Neural cell (in vitro differentiated cells): ENCODE data around the gene HERC2. TPM values are rescaled to one million over a fixed set of nuclear protein-coding genes. Genes with fewer than 3 reads are reported as not detected.

ENCODE experiments used
- H2AFZ ChIP-seq: fragments of 200-600, 300-800 bp; sonication (generic), shearing (Covaris generic); 2 replicates; pipeline ENCODE4 v1.6.0; 2014; ENCODE audit warnings: low read depth, mild to moderate bottlenecking, antibody characterized with exemption, low read length, moderate library complexity
- H3F3A ChIP-seq: fragments of 200-600 bp; shearing (Covaris generic); 2 replicates; pipeline ENCODE4 v1.6.1; 2016; ENCODE audit warnings: mild to moderate bottlenecking, moderate library complexity, mixed read lengths, antibody characterized with exemption, low read length; ENCODE audit not compliant: insufficient read depth, poor library complexity, severe bottlenecking
- H3K27ac ChIP-seq: fragments of 200-600, 300-800 bp; sonication (generic), shearing (Covaris generic); 2 replicates; pipeline ENCODE4 v1.5.1; 2014; ENCODE audit warnings: mild to moderate bottlenecking, low read length, moderate library complexity
- H3K27me3 ChIP-seq: fragments of 300-800, 200-600 bp; sonication (generic), shearing (Covaris generic); 2 replicates; pipeline ENCODE4 v1.6.0; 2014; ENCODE audit warnings: mild to moderate bottlenecking, low read depth, low read length, moderate library complexity; ENCODE audit not compliant: insufficient read depth
- H3K36me3 ChIP-seq: fragments of 300-800, 200-600 bp; sonication (generic), shearing (Covaris generic); 2 replicates; pipeline ENCODE4 v1.5.1; 2014; ENCODE audit warnings: mild to moderate bottlenecking, antibody characterized with exemption, low read length, moderate library complexity; ENCODE audit not compliant: insufficient read depth
- H3K4me2 ChIP-seq: fragments of 300-800, 200-600 bp; sonication (generic), shearing (Covaris generic); 2 replicates; pipeline ENCODE4 v1.6.0; 2014; ENCODE audit warnings: mild to moderate bottlenecking, low read length
- H3K4me3 ChIP-seq: fragments of 300-800, 200-600 bp; sonication (generic), shearing (Covaris generic); 2 replicates; pipeline ENCODE4 v1.5.1; 2014; ENCODE audit warnings: mild to moderate bottlenecking, low read length, moderate library complexity
- H3K79me2 ChIP-seq: fragments of 200-600 bp; shearing (Covaris generic); replicated peaks from 2 replicates; pipeline ENCODE4 v1.6.0; 2014; ENCODE audit warnings: mild to moderate bottlenecking, low read length, moderate library complexity; ENCODE audit not compliant: insufficient read depth
- H3K9ac ChIP-seq: fragments of 300-800, 200-600 bp; sonication (generic), shearing (Covaris generic); 2 replicates; pipeline ENCODE4 v1.6.1; 2016; ENCODE audit warnings: mild to moderate bottlenecking, low read length, mixed read lengths
- H3K9me2 ChIP-seq: fragments of 200-600 bp; shearing (Covaris generic); 2 replicates; pipeline ENCODE4 v1.6.1; 2016; ENCODE audit warnings: mild to moderate bottlenecking, low read length, mixed read lengths; ENCODE audit not compliant: insufficient read depth
- H3K9me3 ChIP-seq: fragments of 200-600, 300-800 bp; sonication (generic), shearing (Covaris generic); 2 replicates; pipeline ENCODE4 v1.6.1; 2016; ENCODE audit warnings: mild to moderate bottlenecking, mixed run types, low read length, moderate library complexity, mixed read lengths
- H4K20me1 ChIP-seq: fragments of 200-600 bp; shearing (Covaris generic); 2 replicates; pipeline ENCODE4 v1.6.1; 2016; ENCODE audit warnings: mild to moderate bottlenecking, mixed run types; ENCODE audit not compliant: insufficient read depth
- CTCF ChIP-seq: fragments of 450-650 bp; IDR thresholded peaks from 2 replicates; pipeline ENCODE4 v1.5.1; 2014; ENCODE audit warnings: antibody characterized with exemption, mild to moderate bottlenecking, moderate library complexity; ENCODE audit not compliant: poor library complexity, severe bottlenecking
- EP300 ChIP-seq: fragments of 450-650 bp; conservative IDR thresholded peaks from 2 replicates; pipeline ENCODE4 v1.6.1; 2014; ENCODE audit warnings: antibody characterized with exemption, mild to moderate bottlenecking, moderate library complexity; ENCODE audit not compliant: poor library complexity, severe bottlenecking
- EZH2 ChIP-seq: fragments of 200-600, 300-800 bp; shearing (Covaris generic), sonication (generic); IDR thresholded peaks from 2 replicates; pipeline ENCODE4 v1.6.1; 2014; ENCODE audit warnings: antibody characterized with exemption, low read length, borderline replicate concordance, mild to moderate bottlenecking; ENCODE audit not compliant: insufficient read depth, poor library complexity, severe bottlenecking
- MXI1 ChIP-seq: fragments of 450-650 bp; conservative IDR thresholded peaks from 2 replicates; pipeline ENCODE4 v1.6.1; 2014; ENCODE audit warnings: antibody characterized with exemption, mild to moderate bottlenecking; ENCODE audit not compliant: poor library complexity, severe bottlenecking
- POLR2AphosphoS5 ChIP-seq: IDR thresholded peaks from 2 replicates; pipeline ENCODE4 v1.6.1; 2012
- RAD21 ChIP-seq: fragments of 450-650 bp; conservative IDR thresholded peaks from 2 replicates; pipeline ENCODE4 v1.6.1; 2014; ENCODE audit warnings: antibody characterized with exemption, mild to moderate bottlenecking, moderate library complexity
- REST ChIP-seq: IDR thresholded peaks from 2 replicates; pipeline ENCODE4 v1.6.1; 2012; ENCODE audit warnings: borderline replicate concordance
- SMC3 ChIP-seq: fragments of 450-650 bp; conservative IDR thresholded peaks from 2 replicates; pipeline ENCODE4 v1.6.1; 2014; ENCODE audit warnings: antibody characterized with exemption, mild to moderate bottlenecking, moderate library complexity; ENCODE audit not compliant: poor library complexity
- TAF1 ChIP-seq: IDR thresholded peaks from 2 replicates; pipeline ENCODE4 v1.6.1; 2012; ENCODE audit warnings: low read depth
- polyA plus RNA-seq: library from polyadenylated mRNA; depleted of rRNA; stranded (reverse); fragments of >200 nt; gene quantifications from 2 replicates; pipeline ENCODE4 v1.2.3, GENCODE V29; 2014

HERC2 gene
- polyA plus RNA-seq, 1 donor from 2014 or later: 47.3 TPM

- Histone ChIP-seq H3K79me2 (no peaks in the 10 kb centered on the region), H3K4me3 (no peak overlapping the region), H3F3A (no peaks in the 10 kb centered on the region), H4K20me1 (no peaks in the 10 kb centered on the region), H3K4me2 (no peak overlapping the region), H3K27ac (no peak overlapping the region), H3K27me3 (peaks cover 29% of the 10 kb centered on the region), H2AFZ (no peak overlapping the region), H3K36me3 (no peaks in the 10 kb centered on the region), H3K9me2 (no peaks in the 10 kb centered on the region), H3K9ac (no peak overlapping the region), H3K9me3 (no peaks in the 10 kb centered on the region)
- TF ChIP-seq MXI1 (no peak), EZH2 (no peak), SMC3 (no peak), CTCF (no peak), POLR2AphosphoS5 (no peak), RAD21 (no peak), TAF1 (no peak), REST (no peak), EP300 (no peak)
Observed at GRCh38 chr15:28091313-28091712, 230.7 kb downstream of the HERC2 start.

GRCh38 chr15:28086175-28086703 is 235.7 kb downstream of the HERC2 start:
- Histone ChIP-seq H3K79me2 (no peaks in the 10 kb centered on the region), H3K4me3 (no peak overlapping the region), H3K4me2 (no peak overlapping the region), H2AFZ (no peak overlapping the region), H3F3A (no peaks in the 10 kb centered on the region), H3K9me3 (no peaks in the 10 kb centered on the region), H4K20me1 (no peaks in the 10 kb centered on the region), H3K27ac (no peak overlapping the region), H3K9ac (no peak overlapping the region), H3K27me3 (no peaks in the 10 kb centered on the region), H3K9me2 (no peaks in the 10 kb centered on the region), H3K36me3 (no peaks in the 10 kb centered on the region)
- TF ChIP-seq TAF1: no peak
- no peak for TF ChIP-seq REST
- TF ChIP-seq CTCF: no peak
- no peak for TF ChIP-seq MXI1
- TF ChIP-seq EZH2: no peak
- no peak for TF ChIP-seq RAD21
- no peak for TF ChIP-seq EP300
